Measurements from ENCODE around the gene HTRA2.

HTRA2 gene

DNA sequence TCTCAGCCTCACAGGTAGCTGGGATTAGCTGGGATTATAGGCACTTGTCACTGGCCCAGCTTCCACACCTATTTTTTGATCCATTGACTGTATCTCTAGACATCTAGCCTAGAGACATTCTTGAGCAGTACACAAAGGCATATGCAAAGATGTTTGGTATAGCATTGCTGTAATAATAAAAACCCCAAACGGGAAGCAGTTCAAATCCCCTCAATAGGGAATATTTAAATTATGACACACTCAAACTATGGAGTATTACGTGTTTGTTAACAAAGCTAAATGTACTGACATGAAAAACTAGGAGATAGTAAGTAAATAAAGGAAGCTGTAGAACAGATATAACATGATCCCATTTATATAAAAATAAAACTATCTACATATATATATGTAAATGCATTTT is 52.5 kb downstream of the HTRA2 start:
- no peak overlapping the region for H3K4me3 ChIP-seq (ENCODE audit: low read depth, low read length)

All from iPS-11a (cell line).